HG02571 (cell line): Measurements from ENCODE around the gene MALRD1.

ENCODE experiments used
- ATAC-seq: cut with Tn5 transposase; IDR thresholded peaks from one replicate; pipeline ENCODE4 v1.9.1; 2021; ENCODE audit warnings: mild to moderate bottlenecking, moderate library complexity; ENCODE audit not compliant: unreplicated experiment

The MALRD1 gene

GRCh38 chr10:19212590-19212989 lies 164.0 kb downstream of the MALRD1 start:
- ATAC-seq = no peak

- ATAC-seq = no peak
These were observed 172.6 kb downstream of the MALRD1 start for GRCh38 chr10:19221216-19221615.

- ATAC-seq = no peak
These were observed 177.4 kb downstream of the MALRD1 start for GRCh38 chr10:19226025-19226424.

- ATAC-seq = no peak
These were observed 182.4 kb downstream of the MALRD1 start for GRCh38 chr10:19231034-19231433.

GRCh38 chr10:19245889-19246752 lies 197.5 kb downstream of the MALRD1 start:
- no peak for ATAC-seq

GRCh38 chr10:19247843-19248242 lies 199.2 kb downstream of the MALRD1 start:
- no peak for ATAC-seq

GRCh38 chr10:19250546-19250945 lies 201.9 kb downstream of the MALRD1 start:
- ATAC-seq = no peak

GRCh38 chr10:19252531-19252930 lies 203.9 kb downstream of the MALRD1 start:
- no peak for ATAC-seq

- no peak for ATAC-seq
These were observed 207.7 kb downstream of the MALRD1 start for GRCh38 chr10:19256331-19256730.

GRCh38 chr10:19263262-19263661 lies 214.7 kb downstream of the MALRD1 start:
- no peak for ATAC-seq

GRCh38 chr10:19283285-19283684 lies 234.7 kb downstream of the MALRD1 start:
- ATAC-seq = no peak

GRCh38 chr10:19283786-19284185 lies 235.2 kb downstream of the MALRD1 start:
- no peak for ATAC-seq

- ATAC-seq = no peak
These were observed 242.2 kb downstream of the MALRD1 start for GRCh38 chr10:19290770-19291169.

- ATAC-seq = no peak
These were observed 245.6 kb downstream of the MALRD1 start for GRCh38 chr10:19294233-19294632.

GRCh38 chr10:19299645-19300044 lies 251.0 kb downstream of the MALRD1 start:
- ATAC-seq = no peak

- ATAC-seq = no peak
These were observed 253.5 kb downstream of the MALRD1 start for GRCh38 chr10:19302117-19302516.

GRCh38 chr10:19310066-19310465 lies 261.5 kb downstream of the MALRD1 start:
- no peak for ATAC-seq

- no peak for ATAC-seq
These were observed 267.7 kb downstream of the MALRD1 start for GRCh38 chr10:19316204-19316870.

- no peak for ATAC-seq
These were observed 269.4 kb downstream of the MALRD1 start for GRCh38 chr10:19317952-19318351.

- no peak for ATAC-seq
These were observed 277.0 kb downstream of the MALRD1 start for GRCh38 chr10:19325581-19325980.

- ATAC-seq = no peak
These were observed 280.0 kb downstream of the MALRD1 start for GRCh38 chr10:19328582-19328981.

GRCh38 chr10:19329475-19329874 lies 280.9 kb downstream of the MALRD1 start:
- ATAC-seq = no peak
